BLaER1 treated with 17β-estradiol and CSF1 and Interleukin-3, amounts not matched to agents 10 nM and 100 nM (cell line): ENCODE data around the gene AKAP5.

Experiments used
- H3K27ac ChIP-seq, 11 experiments: shearing (Covaris generic); formaldehyde crosslinking; 2 replicates each; pipeline ENCODE4 v1.8.1; 2022
- H3K27me3 ChIP-seq, 11 experiments: shearing (Covaris generic); formaldehyde crosslinking; 2 replicates each; pipeline ENCODE4 v1.8.1; 2022
- H3K36me3 ChIP-seq, 11 experiments: shearing (Covaris generic); formaldehyde crosslinking; 2 replicates each; pipeline ENCODE4 v1.8.1; 2022
- H3K4me1 ChIP-seq, 10 experiments: shearing (Covaris generic); formaldehyde crosslinking; 2 replicates each; pipeline ENCODE4 v1.8.1; 2022
- H3K4me2 ChIP-seq, 11 experiments: shearing (Covaris generic); formaldehyde crosslinking; 2 replicates each; pipeline ENCODE4 v1.8.1; 2022
- H3K4me3 ChIP-seq, 10 experiments: shearing (Covaris generic); formaldehyde crosslinking; 2 replicates each; pipeline ENCODE4 v1.8.1; 2022
- H3K9ac ChIP-seq, 11 experiments: shearing (Covaris generic); formaldehyde crosslinking; 2 replicates each; pipeline ENCODE4 v1.8.1; 2022
- H3K9me3 ChIP-seq, 11 experiments: shearing (Covaris generic); formaldehyde crosslinking; replicated peaks in 1 of 11; 2 replicates each; pipeline ENCODE4 v1.8.1; 2022
- H4K20me1 ChIP-seq, 11 experiments: shearing (Covaris generic); formaldehyde crosslinking; 2 replicates each; pipeline ENCODE4 v1.8.1; 2022
- Cebpa-rat ChIP-seq, 11 experiments: shearing (Covaris generic); IDR thresholded peaks; 2 replicates each; pipeline ENCODE4 v1.8.1; 2022

Gene AKAP5

GRCh38 chr14:64502456-64502855 is 37.2 kb downstream of the AKAP5 start:
- H3K4me1 ChIP-seq = peaks cover 49 to 61% (median 54%) of the 10 kb centered on the region in 10 experiments

GRCh38 chr14:64502887-64503433 is 37.7 kb downstream of the AKAP5 start:
- H3K27me3 ChIP-seq = no peaks in the 10 kb centered on the region
- H4K20me1 ChIP-seq = peaks cover 28 to 40% (median 29%) of the 10 kb centered on the region in 11 experiments
- peak overlapping the region; percentile 96 to 100 (median 100) for H3K9ac ChIP-seq
- H3K9me3 ChIP-seq = no peaks in the 10 kb centered on the region
- peak overlapping the region; percentile 99 to 100 (median 100) for H3K27ac ChIP-seq
- peak overlapping the region; percentile 81 to 98 (median 92) for H3K4me3 ChIP-seq
- H3K4me1 ChIP-seq = peaks cover 54 to 62% (median 59%) of the 10 kb centered on the region in 10 experiments
- peaks cover 3 to 18% (median 8%) of the 10 kb centered on the region in 11 experiments; a peak in 13 of 22 replicates for H3K36me3 ChIP-seq
- no peak for TF ChIP-seq Cebpa-rat (IDR thresholded peaks at IDR 0.05)
- H3K4me2 ChIP-seq = peak overlapping the region; percentile 89 to 99 (median 96)

More at GRCh38 chr14:64502456-64502855, 37.2 kb downstream of the AKAP5 start:
- Histone ChIP-seq H3K9me3 (no peaks in the 10 kb centered on the region), H3K9ac (peak overlapping the region; percentile 96 to 100 (median 100)), H3K4me3 (peak overlapping the region; percentile 81 to 98 (median 92)), H3K27ac (peak overlapping the region; percentile 99 to 100 (median 100)), H3K27me3 (no peaks in the 10 kb centered on the region), H3K4me2 (peak overlapping the region; percentile 89 to 99 (median 96)), H4K20me1 (peaks cover 23 to 37% (median 24%) of the 10 kb centered on the region in 11 experiments; a peak in 21 of 22 replicates), H3K36me3 (peaks cover 6 to 16% (median 12%) of the 10 kb centered on the region in 11 experiments; a peak in 13 of 22 replicates)
- no peak for TF ChIP-seq Cebpa-rat (IDR thresholded peaks at IDR 0.05)

GRCh38 chr14:64503434-64504309 is 38.4 kb downstream of the AKAP5 start, which contains the start of gene ZBTB25:
Gene ZBTB25 (minus strand): TSS chr14:64503838. CDS start chr14:64490533, 13,305 bp downstream.
- Histone ChIP-seq H3K27me3 (no peaks in the 10 kb centered on the region), H3K9ac (peak within 1 kb of the TSS; percentile 96 to 100 (median 100)), H3K9me3 (no peaks in the 10 kb centered on the region), H3K36me3 (peaks cover 0 to 13% (median 5%) of the 10 kb centered on the region in 11 experiments; a peak in 10 of 22 replicates), H3K4me1 (peaks cover 61 to 69% (median 65%) of the 10 kb centered on the region in 10 experiments), H3K4me3 (peak within 1 kb of the TSS; percentile 81 to 98 (median 92)), H3K4me2 (peak within 1 kb of the TSS; percentile 91 to 99 (median 96)), H3K27ac (peak within 1 kb of the TSS; percentile 99 to 100 (median 100)), H4K20me1 (peaks cover 35 to 47% (median 36%) of the 10 kb centered on the region in 11 experiments)
- no peak for TF ChIP-seq Cebpa-rat (IDR thresholded peaks at IDR 0.05)

- H3K27me3 ChIP-seq = no peaks in the 10 kb centered on the region
- peaks cover 65 to 72% (median 69%) of the 10 kb centered on the region in 10 experiments for H3K4me1 ChIP-seq
- H3K36me3 ChIP-seq = peaks cover 0 to 9% (median 6%) of the 10 kb centered on the region in 11 experiments; a peak in 9 of 22 replicates
- peak within 1 kb of the TSS; percentile 91 to 99 (median 96) for H3K4me2 ChIP-seq
- peaks cover 42 to 55% (median 43%) of the 10 kb centered on the region in 11 experiments for H4K20me1 ChIP-seq
- peak within 1 kb of the TSS; percentile 81 to 98 (median 92) for H3K4me3 ChIP-seq
- peak in 4 of 11 experiments; percentile 20 to 65 (median 39); a peak in 5 of 22 replicates for TF ChIP-seq Cebpa-rat (IDR thresholded peaks at IDR 0.05)
- peak within 1 kb of the TSS; percentile 99 to 100 (median 100) for H3K27ac ChIP-seq
- H3K9me3 ChIP-seq = no peaks in the 10 kb centered on the region
- H3K9ac ChIP-seq = peak within 1 kb of the TSS; percentile 96 to 100 (median 100)
Observed at GRCh38 chr14:64504310-64504896, 39.1 kb downstream of the AKAP5 start, which contains the start of gene ZBTB1. Gene ZBTB1 (plus strand): TSS chr14:64504770. CDS start chr14:64521505, 16,735 bp downstream.

GRCh38 chr14:64504897-64505794 is 39.8 kb downstream of the AKAP5 start:
- Histone ChIP-seq H3K4me2 (peak overlapping the region; percentile 91 to 99 (median 96)), H3K9me3 (no peaks in the 10 kb centered on the region), H3K9ac (peak overlapping the region; percentile 96 to 100 (median 100)), H4K20me1 (peaks cover 48 to 62% (median 50%) of the 10 kb centered on the region in 11 experiments), H3K27ac (peak overlapping the region; percentile 99 to 100 (median 100)), H3K4me1 (peaks cover 64 to 71% (median 67%) of the 10 kb centered on the region in 10 experiments), H3K27me3 (no peaks in the 10 kb centered on the region), H3K36me3 (peaks cover 0 to 9% (median 3%) of the 10 kb centered on the region in 11 experiments; a peak in 9 of 22 replicates), H3K4me3 (peak overlapping the region; percentile 81 to 98 (median 92))
- TF ChIP-seq Cebpa-rat (IDR thresholded peaks at IDR 0.05) = no peak

- Histone ChIP-seq H3K9ac (peak overlapping the region; percentile 96 to 100 (median 100); a peak in 21 of 22 replicates), H3K9me3 (no peaks in the 10 kb centered on the region), H3K4me1 (peaks cover 62 to 71% (median 66%) of the 10 kb centered on the region in 10 experiments), H3K36me3 (peaks cover 0 to 12% (median 5%) of the 10 kb centered on the region in 11 experiments; a peak in 12 of 22 replicates), H3K4me3 (peak overlapping the region; percentile 81 to 98 (median 92); a peak in 19 of 20 replicates), H4K20me1 (peaks cover 61 to 69% (median 66%) of the 10 kb centered on the region in 11 experiments), H3K27me3 (no peaks in the 10 kb centered on the region), H3K27ac (peak overlapping the region in 10 of 11 experiments; percentile 99 to 100 (median 100); a peak in 17 of 22 replicates), H3K4me2 (peak overlapping the region; percentile 91 to 99 (median 96))
- no peak for TF ChIP-seq Cebpa-rat (IDR thresholded peaks at IDR 0.05)
Observed at GRCh38 chr14:64506721-64507120, 41.4 kb downstream of the AKAP5 start.

GRCh38 chr14:64507376-64508156 is 42.3 kb downstream of the AKAP5 start:
- Histone ChIP-seq H3K4me2 (peak overlapping the region; percentile 91 to 99 (median 96)), H3K27me3 (no peaks in the 10 kb centered on the region), H3K4me1 (peaks cover 56 to 71% (median 65%) of the 10 kb centered on the region in 10 experiments), H3K36me3 (peaks cover 0 to 19% (median 11%) of the 10 kb centered on the region in 11 experiments; a peak in 13 of 22 replicates), H3K9me3 (no peaks in the 10 kb centered on the region), H3K4me3 (peak overlapping the region in 9 of 10 experiments; percentile 12 to 98 (median 92); a peak in 10 of 20 replicates), H3K27ac (peak overlapping the region in 1 of 11 experiments; percentile 100; a peak in 2 of 22 replicates), H4K20me1 (peaks cover 70 to 75% (median 74%) of the 10 kb centered on the region in 11 experiments), H3K9ac (peak overlapping the region in 8 of 11 experiments; percentile 9 to 100 (median 100); a peak in 11 of 22 replicates)
- TF ChIP-seq Cebpa-rat (IDR thresholded peaks at IDR 0.05) = no peak
